ENCODE measurements around the gene PCDHGA3. TPM values are rescaled to one million over a fixed set of nuclear protein-coding genes. Genes with fewer than 3 reads are reported as not detected.

Gene PCDHGA3
- total and polyA plus RNA-seq, 2 experiments from 2014 or later = 5.4 to 7.6 TPM

Other genes starting within 250 kb of the PCDHGA3 start
Only the 30 nearest of the 38 such genes appear.
- 1.5 and 2.5 TPM in 2 replicates for gene PCDHB9, start 156.7 kb upstream of the PCDHGA3 start, total RNA-seq (2014; rRNA removed; shearing (Covaris generic))
- 1.3 and 1.9 TPM in 2 replicates for gene PCDHB9, start 156.7 kb upstream of the PCDHGA3 start, polyA plus RNA-seq (2016; fragmentation: Nextera tagmentation; extraction: Ambion mirVana)
- 1.3 and 2.9 TPM in 2 replicates for gene PCDHB10, start 151.5 kb upstream of the PCDHGA3 start, total RNA-seq (2014; rRNA removed; shearing (Covaris generic))
- gene PCDHB10, start 151.5 kb upstream of the PCDHGA3 start, polyA plus RNA-seq (2016; fragmentation: Nextera tagmentation; extraction: Ambion mirVana) = 0.86 and 1.3 TPM in 2 replicates
- 0.38 and 1.2 TPM in 2 replicates for gene PCDHB11, start 144.2 kb upstream of the PCDHGA3 start, total RNA-seq (2014; rRNA removed; shearing (Covaris generic))
- 1.1 TPM in 2 replicates for gene PCDHB11, start 144.2 kb upstream of the PCDHGA3 start, polyA plus RNA-seq (2016; fragmentation: Nextera tagmentation; extraction: Ambion mirVana)
- gene PCDHB12, start 135.1 kb upstream of the PCDHGA3 start, total RNA-seq (2014; rRNA removed; shearing (Covaris generic)) = 0.43 and 2.9 TPM in 2 replicates
- 0.48 and 0.53 TPM in 2 replicates for gene PCDHB12, start 135.1 kb upstream of the PCDHGA3 start, polyA plus RNA-seq (2016; fragmentation: Nextera tagmentation; extraction: Ambion mirVana)
- gene PCDHB13, start 129.9 kb upstream of the PCDHGA3 start, total RNA-seq (2014; rRNA removed; shearing (Covaris generic)) = 2.8 and 3.3 TPM in 2 replicates
- 1.6 and 2.0 TPM in 2 replicates for gene PCDHB13, start 129.9 kb upstream of the PCDHGA3 start, polyA plus RNA-seq (2016; fragmentation: Nextera tagmentation; extraction: Ambion mirVana)
- 2.1 and 4.3 TPM in 2 replicates for gene PCDHB14, start 120.5 kb upstream of the PCDHGA3 start, total RNA-seq (2014; rRNA removed; shearing (Covaris generic))
- 1.7 and 2.1 TPM in 2 replicates for gene PCDHB14, start 120.5 kb upstream of the PCDHGA3 start, polyA plus RNA-seq (2016; fragmentation: Nextera tagmentation; extraction: Ambion mirVana)
- 2.7 and 2.8 TPM in 2 replicates for gene PCDHB15, start 98.4 kb upstream of the PCDHGA3 start, total RNA-seq (2014; rRNA removed; shearing (Covaris generic))
- 1.5 and 1.9 TPM in 2 replicates for gene PCDHB15, start 98.4 kb upstream of the PCDHGA3 start, polyA plus RNA-seq (2016; fragmentation: Nextera tagmentation; extraction: Ambion mirVana)
- not detected in 2 replicates for gene SLC25A2, start 39.8 kb upstream of the PCDHGA3 start, total RNA-seq (2014; rRNA removed; shearing (Covaris generic))
- gene SLC25A2, start 39.8 kb upstream of the PCDHGA3 start, polyA plus RNA-seq (2016; fragmentation: Nextera tagmentation; extraction: Ambion mirVana) = not detected in 2 replicates
- gene TAF7, start 23.0 kb upstream of the PCDHGA3 start, total RNA-seq (2014; rRNA removed; shearing (Covaris generic)) = 65.0 and 65.9 TPM in 2 replicates
- gene TAF7, start 23.0 kb upstream of the PCDHGA3 start, polyA plus RNA-seq (2016; fragmentation: Nextera tagmentation; extraction: Ambion mirVana) = 104 and 114 TPM in 2 replicates
- gene PCDHGA1, start 13.3 kb upstream of the PCDHGA3 start, total RNA-seq (2014; rRNA removed; shearing (Covaris generic)) = 0.38 and 1.8 TPM in 2 replicates
- gene PCDHGA1, start 13.3 kb upstream of the PCDHGA3 start, polyA plus RNA-seq (2016; fragmentation: Nextera tagmentation; extraction: Ambion mirVana) = 0.63 and 0.72 TPM in 2 replicates
- 6.3 and 7.3 TPM in 2 replicates for gene PCDHGA2, start 5.1 kb upstream of the PCDHGA3 start, total RNA-seq (2014; rRNA removed; shearing (Covaris generic))
- gene PCDHGA2, start 5.1 kb upstream of the PCDHGA3 start, polyA plus RNA-seq (2016; fragmentation: Nextera tagmentation; extraction: Ambion mirVana) = 4.3 and 5.3 TPM in 2 replicates
- 0.25 and 0.86 TPM in 2 replicates for gene PCDHGB1, start 6.3 kb downstream of the PCDHGA3 start, total RNA-seq (2014; rRNA removed; shearing (Covaris generic))
- gene PCDHGB1, start 6.3 kb downstream of the PCDHGA3 start, polyA plus RNA-seq (2016; fragmentation: Nextera tagmentation; extraction: Ambion mirVana) = 0.16 and 0.19 TPM in 2 replicates
- 10.8 and 13.9 TPM in 2 replicates for gene PCDHGA4, start 11.2 kb downstream of the PCDHGA3 start, total RNA-seq (2014; rRNA removed; shearing (Covaris generic))
- gene PCDHGA4, start 11.2 kb downstream of the PCDHGA3 start, polyA plus RNA-seq (2016; fragmentation: Nextera tagmentation; extraction: Ambion mirVana) = 8.1 and 8.6 TPM in 2 replicates
- gene PCDHGB2, start 16.2 kb downstream of the PCDHGA3 start, total RNA-seq (2014; rRNA removed; shearing (Covaris generic)) = 2.2 and 2.5 TPM in 2 replicates
- gene PCDHGB2, start 16.2 kb downstream of the PCDHGA3 start, polyA plus RNA-seq (2016; fragmentation: Nextera tagmentation; extraction: Ambion mirVana) = 0.76 and 0.94 TPM in 2 replicates
- gene PCDHGA5, start 20.3 kb downstream of the PCDHGA3 start, total RNA-seq (2014; rRNA removed; shearing (Covaris generic)) = 0.86 and 1.3 TPM in 2 replicates
- 0.24 and 0.35 TPM in 2 replicates for gene PCDHGA5, start 20.3 kb downstream of the PCDHGA3 start, polyA plus RNA-seq (2016; fragmentation: Nextera tagmentation; extraction: Ambion mirVana)
- 2.8 and 4.0 TPM in 2 replicates for gene PCDHGB3, start 26.4 kb downstream of the PCDHGA3 start, total RNA-seq (2014; rRNA removed; shearing (Covaris generic))
- gene PCDHGB3, start 26.4 kb downstream of the PCDHGA3 start, polyA plus RNA-seq (2016; fragmentation: Nextera tagmentation; extraction: Ambion mirVana) = 0.95 and 1.2 TPM in 2 replicates
- gene PCDHGA6, start 30.1 kb downstream of the PCDHGA3 start, total RNA-seq (2014; rRNA removed; shearing (Covaris generic)) = 5.4 and 5.8 TPM in 2 replicates
- gene PCDHGA6, start 30.1 kb downstream of the PCDHGA3 start, polyA plus RNA-seq (2016; fragmentation: Nextera tagmentation; extraction: Ambion mirVana) = 2.1 and 2.6 TPM in 2 replicates
- 0.43 and 1.6 TPM in 2 replicates for gene PCDHGA7, start 38.9 kb downstream of the PCDHGA3 start, total RNA-seq (2014; rRNA removed; shearing (Covaris generic))
- 0.84 and 1.1 TPM in 2 replicates for gene PCDHGA7, start 38.9 kb downstream of the PCDHGA3 start, polyA plus RNA-seq (2016; fragmentation: Nextera tagmentation; extraction: Ambion mirVana)
- 6.8 and 7.6 TPM in 2 replicates for gene PCDHGB4, start 43.9 kb downstream of the PCDHGA3 start, total RNA-seq (2014; rRNA removed; shearing (Covaris generic))
- 5.0 and 5.6 TPM in 2 replicates for gene PCDHGB4, start 43.9 kb downstream of the PCDHGA3 start, polyA plus RNA-seq (2016; fragmentation: Nextera tagmentation; extraction: Ambion mirVana)
- 0.86 and 1.5 TPM in 2 replicates for gene PCDHGA8, start 48.8 kb downstream of the PCDHGA3 start, total RNA-seq (2014; rRNA removed; shearing (Covaris generic))
- gene PCDHGA8, start 48.8 kb downstream of the PCDHGA3 start, polyA plus RNA-seq (2016; fragmentation: Nextera tagmentation; extraction: Ambion mirVana) = 0.25 and 0.69 TPM in 2 replicates
- 13.2 and 14.9 TPM in 2 replicates for gene PCDHGB5, start 54.1 kb downstream of the PCDHGA3 start, total RNA-seq (2014; rRNA removed; shearing (Covaris generic))
- 15.0 and 15.7 TPM in 2 replicates for gene PCDHGB5, start 54.1 kb downstream of the PCDHGA3 start, polyA plus RNA-seq (2016; fragmentation: Nextera tagmentation; extraction: Ambion mirVana)
- 2.6 and 2.9 TPM in 2 replicates for gene PCDHGA9, start 58.9 kb downstream of the PCDHGA3 start, total RNA-seq (2014; rRNA removed; shearing (Covaris generic))
- gene PCDHGA9, start 58.9 kb downstream of the PCDHGA3 start, polyA plus RNA-seq (2016; fragmentation: Nextera tagmentation; extraction: Ambion mirVana) = 0.61 and 0.71 TPM in 2 replicates
- gene PCDHGB6, start 64.2 kb downstream of the PCDHGA3 start, total RNA-seq (2014; rRNA removed; shearing (Covaris generic)) = 1.9 and 4.3 TPM in 2 replicates
- 3.0 and 3.2 TPM in 2 replicates for gene PCDHGB6, start 64.2 kb downstream of the PCDHGA3 start, polyA plus RNA-seq (2016; fragmentation: Nextera tagmentation; extraction: Ambion mirVana)
- 10.4 and 11.1 TPM in 2 replicates for gene PCDHGA10, start 69.2 kb downstream of the PCDHGA3 start, total RNA-seq (2014; rRNA removed; shearing (Covaris generic))
- gene PCDHGA10, start 69.2 kb downstream of the PCDHGA3 start, polyA plus RNA-seq (2016; fragmentation: Nextera tagmentation; extraction: Ambion mirVana) = 4.6 and 5.4 TPM in 2 replicates
- gene PCDHGB7, start 73.8 kb downstream of the PCDHGA3 start, total RNA-seq (2014; rRNA removed; shearing (Covaris generic)) = 14.2 and 14.8 TPM in 2 replicates
- gene PCDHGB7, start 73.8 kb downstream of the PCDHGA3 start, polyA plus RNA-seq (2016; fragmentation: Nextera tagmentation; extraction: Ambion mirVana) = 12.7 and 13.2 TPM in 2 replicates
- gene PCDHGA11, start 77.2 kb downstream of the PCDHGA3 start, total RNA-seq (2014; rRNA removed; shearing (Covaris generic)) = 21.7 and 25.3 TPM in 2 replicates
- 15.3 and 18.1 TPM in 2 replicates for gene PCDHGA11, start 77.2 kb downstream of the PCDHGA3 start, polyA plus RNA-seq (2016; fragmentation: Nextera tagmentation; extraction: Ambion mirVana)
- gene PCDHGA12, start 86.7 kb downstream of the PCDHGA3 start, total RNA-seq (2014; rRNA removed; shearing (Covaris generic)) = 8.6 and 10.9 TPM in 2 replicates
- gene PCDHGA12, start 86.7 kb downstream of the PCDHGA3 start, polyA plus RNA-seq (2016; fragmentation: Nextera tagmentation; extraction: Ambion mirVana) = 6.7 and 8.5 TPM in 2 replicates
- 44.6 and 53.1 TPM in 2 replicates for gene PCDHGC3, start 132.1 kb downstream of the PCDHGA3 start, total RNA-seq (2014; rRNA removed; shearing (Covaris generic))
- gene PCDHGC3, start 132.1 kb downstream of the PCDHGA3 start, polyA plus RNA-seq (2016; fragmentation: Nextera tagmentation; extraction: Ambion mirVana) = 74.4 and 77.4 TPM in 2 replicates
- 0.38 and 0.54 TPM in 2 replicates for gene PCDHGC4, start 141.2 kb downstream of the PCDHGA3 start, total RNA-seq (2014; rRNA removed; shearing (Covaris generic))
- gene PCDHGC4, start 141.2 kb downstream of the PCDHGA3 start, polyA plus RNA-seq (2016; fragmentation: Nextera tagmentation; extraction: Ambion mirVana) = 0.11 and 0.16 TPM in 2 replicates
- 2.2 and 3.2 TPM in 2 replicates for gene PCDHGC5, start 145.3 kb downstream of the PCDHGA3 start, total RNA-seq (2014; rRNA removed; shearing (Covaris generic))
- 1.8 and 2.5 TPM in 2 replicates for gene PCDHGC5, start 145.3 kb downstream of the PCDHGA3 start, polyA plus RNA-seq (2016; fragmentation: Nextera tagmentation; extraction: Ambion mirVana)

Measured in GM23248 (cell line).